GM19438 (cell line): Measurements from ENCODE around the gene STK39.

Experiments
- ATAC-seq: cut with Tn5 transposase; IDR thresholded peaks from one replicate; pipeline ENCODE4 v1.9.1; 2021; ENCODE audit warnings: low read depth; ENCODE audit not compliant: unreplicated experiment

STK39 gene

GRCh38 chr2:167966937-167967913 lies 280.2 kb downstream of the STK39 start:
- no peak for ATAC-seq

GRCh38 chr2:167965907-167966761 lies 281.3 kb downstream of the STK39 start:
- no peak for ATAC-seq

DNA sequence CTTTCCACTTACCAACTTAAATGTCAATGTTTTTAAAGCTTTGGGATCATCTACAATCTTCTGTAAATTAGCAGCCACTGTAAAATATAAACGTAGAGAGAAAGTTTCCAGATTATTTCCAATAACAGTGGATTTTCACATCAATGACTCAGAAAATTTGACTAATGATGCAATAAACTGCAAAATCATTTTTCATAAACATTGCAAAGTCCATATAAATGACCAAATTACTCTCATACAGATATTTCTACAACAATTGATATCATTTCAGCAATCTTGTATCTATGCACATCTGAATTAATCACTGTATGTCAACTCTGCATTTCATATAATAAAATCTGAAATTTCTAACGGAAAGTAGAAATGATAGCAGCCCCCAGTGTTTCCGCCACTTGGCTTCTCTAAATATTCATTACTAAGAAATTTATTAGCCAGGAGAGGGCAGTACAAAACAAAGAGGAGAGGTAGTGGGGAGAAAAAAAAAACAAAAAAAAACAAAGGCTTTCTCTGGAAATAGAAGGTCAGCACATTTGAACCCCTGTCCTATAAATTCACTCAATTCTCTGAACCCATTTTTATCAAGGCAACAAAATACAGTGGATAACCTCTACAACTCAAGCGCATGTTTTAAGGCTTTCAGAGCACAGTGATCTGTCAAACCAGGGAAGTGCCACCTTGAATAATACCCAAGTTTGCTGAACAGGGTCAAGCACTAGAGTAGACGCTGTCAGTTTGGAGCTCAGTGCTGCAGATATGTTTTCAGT lies 282.6 kb downstream of the STK39 start:
- ATAC-seq = no peak

- no peak for ATAC-seq
Measured at GRCh38 chr2:167963899-167964649, 283.3 kb downstream of the STK39 start.

- no peak for ATAC-seq
Measured at GRCh38 chr2:167962436-167963226, 284.8 kb downstream of the STK39 start.

- no peak for ATAC-seq
Measured at GRCh38 chr2:167961536-167962048, 285.8 kb downstream of the STK39 start.

GRCh38 chr2:167960089-167960747 lies 287.2 kb downstream of the STK39 start:
- no peak for ATAC-seq

GRCh38 chr2:167957662-167958061 lies 289.7 kb downstream of the STK39 start:
- ATAC-seq = no peak

DNA sequence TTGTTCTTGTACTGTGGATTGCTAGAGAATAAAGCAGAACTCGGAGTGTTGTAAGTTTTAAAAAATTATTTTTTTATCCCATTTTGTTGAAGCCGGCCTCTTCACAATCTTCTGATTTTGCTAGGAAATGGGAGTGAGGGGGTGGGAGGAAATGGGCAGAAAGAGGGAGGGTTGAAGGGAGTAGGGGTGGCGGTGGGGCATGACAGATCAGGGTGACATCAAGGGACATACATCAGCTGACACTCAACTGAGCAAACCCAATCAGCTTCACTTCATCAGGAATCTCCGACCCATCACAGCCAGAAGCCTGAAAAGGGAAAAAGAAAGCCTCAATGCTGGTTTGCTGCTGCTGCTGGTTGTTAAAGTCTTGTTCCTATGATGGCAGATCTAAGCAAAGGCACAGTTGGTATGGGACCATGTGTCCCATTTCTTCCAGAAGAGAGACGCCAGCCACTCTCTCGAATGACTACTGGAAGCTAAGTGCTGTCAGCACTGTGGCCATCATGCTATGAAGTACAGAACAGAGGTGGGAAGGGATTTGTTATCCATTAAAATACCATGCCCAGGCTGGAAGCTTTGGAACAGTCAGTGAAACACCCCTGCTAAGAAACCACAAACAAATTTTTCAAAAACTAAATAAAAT lies 292.0 kb downstream of the STK39 start:
- ATAC-seq = no peak

GRCh38 chr2:167954495-167954894 lies 292.9 kb downstream of the STK39 start:
- no peak for ATAC-seq

GRCh38 chr2:167953776-167954175 lies 293.6 kb downstream of the STK39 start:
- ATAC-seq = no peak

GRCh38 chr2:167950571-167950970 lies 296.8 kb downstream of the STK39 start:
- ATAC-seq = no peak

GRCh38 chr2:167946441-167946841 lies 301.0 kb downstream of the STK39 start:
- no peak for ATAC-seq

- no peak for ATAC-seq
Measured at GRCh38 chr2:167945660-167946368, 301.6 kb downstream of the STK39 start.

DNA sequence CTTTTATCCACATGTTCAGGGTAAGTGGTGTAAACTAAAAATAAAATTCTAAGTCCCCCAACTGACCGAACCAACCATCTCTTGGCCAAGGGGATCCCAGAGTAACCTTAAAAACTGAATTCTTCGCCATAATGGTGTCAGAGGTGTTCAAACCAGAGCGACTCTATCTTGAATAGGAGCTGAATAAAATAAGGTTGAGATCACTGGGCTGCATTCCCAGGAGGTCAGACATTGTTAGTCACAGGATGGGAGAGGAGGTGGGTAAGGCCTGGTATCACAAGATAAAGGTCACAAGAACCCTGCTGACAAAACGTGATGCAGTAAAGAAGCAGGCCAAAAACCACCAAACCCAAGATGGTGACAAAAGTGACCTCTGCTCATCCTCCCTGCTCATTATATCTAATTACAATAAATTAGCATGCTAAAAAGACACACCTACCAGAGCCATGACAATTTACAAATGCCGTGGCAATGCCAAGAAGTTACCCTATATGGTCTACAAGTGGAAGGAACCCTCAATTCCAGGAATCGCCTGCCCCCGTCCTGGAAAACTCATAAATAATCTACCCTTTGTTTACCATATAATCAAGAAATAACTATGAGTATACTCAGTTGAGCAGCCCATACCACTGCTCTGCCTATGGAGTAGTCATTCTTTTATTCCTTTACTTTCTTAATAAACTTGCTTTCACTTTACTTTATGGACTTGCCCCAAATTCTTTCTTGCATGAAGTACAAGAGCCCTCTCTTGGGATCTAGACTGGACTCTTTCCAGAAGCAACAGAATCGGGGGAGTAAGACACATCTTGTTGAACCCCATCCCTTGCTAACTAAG lies 302.4 kb downstream of the STK39 start:
- ATAC-seq = no peak

- ATAC-seq = no peak
Measured at GRCh38 chr2:167943897-167944296, 303.5 kb downstream of the STK39 start.
